Daoy (cell line): ENCODE data around the gene ANK2. TPM values are rescaled to one million over a fixed set of nuclear protein-coding genes. Genes with fewer than 3 reads are reported as not detected.
A peak's percentile ranks its signal among the peaks of the same experiment; 100 is the strongest.

Experiments used
- DNase-seq: peaks from one replicate; pipeline ENCODE4 v3.0.0-alpha.2; 2015; ENCODE audit warnings: low read depth
- total RNA-seq: library from RNA; depleted of rRNA; stranded (reverse); fragments of >200 nt; shearing (Covaris generic); gene quantifications from 2 replicates; pipeline ENCODE4 v1.2.3, GENCODE V29; 2014

Gene ANK2
- total RNA-seq, 1 experiment from 2014 or later, result 5.6 TPM

GRCh38 chr4:113094331-113094730 is 44.9 kb downstream of the ANK2 start:
- DNase-seq, result no peak

GRCh38 chr4:113094802-113095201 is 45.3 kb downstream of the ANK2 start:
- no peak for DNase-seq

GRCh38 chr4:113101669-113102068 is 52.2 kb downstream of the ANK2 start:
- DNase-seq, result no peak

GRCh38 chr4:113103556-113103955 is 54.1 kb downstream of the ANK2 start:
- no peak for DNase-seq

GRCh38 chr4:113106108-113106507 is 56.7 kb downstream of the ANK2 start:
- DNase-seq, result no peak

GRCh38 chr4:113109106-113109718 is 59.8 kb downstream of the ANK2 start:
- DNase-seq, result no peak

- DNase-seq, result no peak
Measured at GRCh38 chr4:113112338-113112978, 63.0 kb downstream of the ANK2 start.

- no peak for DNase-seq
Measured at GRCh38 chr4:113113151-113113550, 63.7 kb downstream of the ANK2 start.

GRCh38 chr4:113114884-113115283 is 65.4 kb downstream of the ANK2 start:
- DNase-seq, result no peak

- no peak for DNase-seq
Measured at GRCh38 chr4:113116414-113117357, 67.2 kb downstream of the ANK2 start.

GRCh38 chr4:113117358-113117702 is 67.9 kb downstream of the ANK2 start:
- DNase-seq, result no peak

GRCh38 chr4:113122066-113122465 is 72.6 kb downstream of the ANK2 start:
- DNase-seq, result no peak

GRCh38 chr4:113125418-113125817 is 76.0 kb downstream of the ANK2 start:
- no peak for DNase-seq

GRCh38 chr4:113131136-113131535 is 81.7 kb downstream of the ANK2 start:
- no peak for DNase-seq

GRCh38 chr4:113131621-113132020 is 82.2 kb downstream of the ANK2 start:
- no peak for DNase-seq

- peak; percentile 33 for DNase-seq
Measured at GRCh38 chr4:113141901-113142346, 92.5 kb downstream of the ANK2 start.

- DNase-seq, result no peak
Measured at GRCh38 chr4:113142351-113142750, 92.9 kb downstream of the ANK2 start.

GRCh38 chr4:113144091-113144490 is 94.6 kb downstream of the ANK2 start:
- no peak for DNase-seq

GRCh38 chr4:113145147-113145518 is 95.7 kb downstream of the ANK2 start:
- no peak for DNase-seq

GRCh38 chr4:113145519-113146291 is 96.3 kb downstream of the ANK2 start:
- DNase-seq, result no peak

GRCh38 chr4:113146876-113147358 is 97.5 kb downstream of the ANK2 start:
- no peak for DNase-seq
